GM19351 (cell line): Measurements from ENCODE around the gene STXBP6.
"Not testable (repeated sequence)": the region's sequence is repeated elsewhere in the genome, so short reads cannot be mapped to it uniquely, and the experiment has no call there.

Experiments used
- ATAC-seq: cut with Tn5 transposase; IDR thresholded peaks from one replicate; pipeline ENCODE4 v1.9.1; 2021; ENCODE audit warnings: mild to moderate bottlenecking, moderate library complexity; ENCODE audit not compliant: unreplicated experiment

STXBP6 gene

DNA sequence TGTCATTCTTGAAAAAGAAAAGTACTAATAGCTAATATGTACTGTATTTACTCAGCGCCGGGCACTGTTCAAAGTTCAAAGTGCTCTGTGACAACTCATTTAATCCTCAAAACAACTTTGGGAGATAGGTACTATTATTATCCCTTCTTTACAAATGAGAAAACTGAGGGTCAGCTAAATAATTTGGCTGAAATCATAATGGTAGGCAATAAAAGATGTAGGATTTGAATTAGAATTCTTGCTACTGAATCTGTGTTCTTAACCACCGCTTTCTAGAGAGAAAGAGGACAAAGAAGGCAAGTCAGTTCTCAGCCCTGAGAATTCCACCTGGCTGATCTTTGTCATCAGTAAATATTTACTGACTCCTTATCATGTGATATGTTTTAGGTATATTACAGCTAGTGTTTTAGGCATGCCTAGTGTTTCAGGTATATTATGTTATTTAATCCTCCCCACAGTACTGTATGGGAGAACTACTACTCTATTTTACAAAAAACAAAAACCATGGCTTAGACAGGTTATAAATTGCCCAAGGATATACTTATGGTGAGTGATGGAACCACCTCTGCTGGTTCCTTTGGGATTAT lies 210.2 kb downstream of the STXBP6 start:
- no peak for ATAC-seq

DNA sequence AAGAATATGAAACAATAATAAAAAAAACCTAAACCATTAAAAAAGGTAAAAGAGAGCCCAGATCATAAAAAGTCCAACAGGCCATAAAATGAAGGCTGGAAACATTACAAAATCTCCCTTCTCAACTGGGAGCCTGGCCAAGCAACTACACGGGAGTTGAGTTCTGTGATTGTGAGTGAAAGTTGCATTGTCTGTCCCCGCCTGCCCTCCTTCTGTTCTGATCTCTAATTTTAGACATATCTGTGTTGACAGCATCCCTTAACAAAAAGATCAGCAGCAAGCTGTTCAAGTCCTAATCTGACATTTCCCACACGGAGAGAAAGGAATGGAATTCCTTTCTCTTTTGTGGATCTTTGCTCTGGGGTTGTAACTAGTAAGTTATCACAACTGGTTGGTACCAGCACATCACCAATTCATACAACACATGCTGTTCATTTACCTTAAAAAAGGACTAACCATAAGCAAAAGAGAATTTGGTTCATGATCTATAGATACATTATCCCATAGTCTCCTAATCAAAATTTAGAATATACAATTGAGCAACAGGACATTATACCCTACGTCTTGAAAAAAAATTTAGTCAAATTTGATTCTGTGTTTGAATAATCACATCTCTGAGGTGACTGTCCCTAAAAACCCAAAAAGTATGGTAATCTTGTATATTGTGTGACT lies 210.9 kb downstream of the STXBP6 start:
- no peak for ATAC-seq

DNA sequence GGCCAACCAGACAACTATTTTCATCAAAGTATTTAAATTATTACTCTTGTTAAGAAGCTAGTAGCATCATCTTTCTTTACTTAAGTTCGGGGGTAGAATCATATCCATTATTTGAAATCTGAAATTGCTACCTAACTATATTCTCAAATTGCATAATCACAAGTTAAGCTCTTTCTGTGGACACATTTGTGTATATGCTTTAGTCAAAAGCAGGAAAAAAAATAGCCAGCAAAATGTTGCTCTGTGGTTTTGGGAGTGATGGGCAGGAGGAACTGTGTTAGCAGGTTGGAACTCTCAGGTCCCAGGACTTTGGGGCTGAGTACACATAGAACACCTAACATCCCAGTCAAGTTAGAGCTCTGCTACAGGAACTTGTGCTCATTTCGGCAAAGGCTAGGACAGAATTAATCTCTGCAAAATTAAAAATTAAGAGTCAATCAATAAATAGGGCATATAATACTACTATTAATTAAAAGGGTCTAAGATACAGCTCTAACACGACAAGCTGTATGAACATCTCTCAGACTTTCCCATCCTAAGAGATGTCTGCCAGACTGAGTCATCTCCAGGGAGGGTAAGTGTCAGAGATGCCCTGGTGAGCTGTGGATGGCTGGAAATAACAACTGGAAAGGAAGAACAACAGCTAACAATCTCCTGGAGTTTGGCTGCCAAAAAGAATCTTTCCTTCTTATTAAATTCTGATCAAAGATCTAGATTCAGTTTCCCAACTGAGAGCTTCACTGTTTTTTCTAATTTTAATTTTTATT lies 212.5 kb downstream of the STXBP6 start:
- ATAC-seq = no peak

DNA sequence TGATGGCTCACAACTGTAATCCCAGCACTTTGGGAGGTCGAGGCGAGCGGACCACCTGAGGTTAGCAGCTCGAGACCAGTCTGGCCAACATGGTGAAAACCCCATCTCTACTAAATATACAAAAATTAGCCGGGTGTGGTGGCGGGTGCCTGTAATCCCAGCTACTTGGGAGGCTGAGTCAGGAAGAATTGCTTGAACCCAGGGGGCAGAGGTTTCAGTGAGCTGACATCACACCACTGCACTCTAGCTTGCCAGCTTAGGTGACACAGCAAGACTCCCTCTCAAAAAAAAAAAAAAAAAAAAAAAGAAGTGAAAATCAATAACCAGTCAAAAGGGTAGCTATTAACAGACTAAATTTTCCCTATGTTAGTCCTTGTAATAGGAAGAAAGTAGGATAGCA lies 213.6 kb downstream of the STXBP6 start:
- ATAC-seq = not testable (repeated sequence)

- ATAC-seq = no peak
Observed at GRCh38 chr14:24834956-24835355, 215.0 kb downstream of the STXBP6 start.

GRCh38 chr14:24833385-24833784 lies 216.6 kb downstream of the STXBP6 start:
- no peak for ATAC-seq

- no peak for ATAC-seq
Observed at GRCh38 chr14:24831677-24832076, 218.3 kb downstream of the STXBP6 start.

GRCh38 chr14:24829862-24830261 lies 220.1 kb downstream of the STXBP6 start:
- ATAC-seq = no peak

GRCh38 chr14:24828486-24828885 lies 221.5 kb downstream of the STXBP6 start:
- no peak for ATAC-seq

DNA sequence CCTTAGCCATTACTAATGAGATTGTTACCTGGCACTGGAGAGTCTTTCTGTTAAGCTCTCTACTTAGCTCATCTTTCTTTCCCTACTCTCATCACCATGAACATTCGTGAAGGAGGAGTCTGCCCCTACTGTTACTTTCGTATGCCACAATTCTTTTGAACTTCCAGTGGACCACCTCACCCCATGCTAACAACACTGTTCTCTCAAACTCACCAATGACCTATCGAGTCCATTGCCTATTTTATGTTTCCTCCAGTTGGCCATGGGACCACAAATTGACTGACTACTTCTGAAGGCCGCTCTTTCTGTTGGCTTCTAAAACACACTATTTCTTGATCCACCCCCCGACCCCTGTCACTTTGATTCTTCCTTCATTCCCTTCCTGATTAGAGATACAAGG lies 223.6 kb downstream of the STXBP6 start:
- ATAC-seq = no peak

GRCh38 chr14:24820616-24821015 lies 229.3 kb downstream of the STXBP6 start:
- ATAC-seq = no peak

GRCh38 chr14:24818823-24819341 lies 231.1 kb downstream of the STXBP6 start:
- no peak for ATAC-seq

DNA sequence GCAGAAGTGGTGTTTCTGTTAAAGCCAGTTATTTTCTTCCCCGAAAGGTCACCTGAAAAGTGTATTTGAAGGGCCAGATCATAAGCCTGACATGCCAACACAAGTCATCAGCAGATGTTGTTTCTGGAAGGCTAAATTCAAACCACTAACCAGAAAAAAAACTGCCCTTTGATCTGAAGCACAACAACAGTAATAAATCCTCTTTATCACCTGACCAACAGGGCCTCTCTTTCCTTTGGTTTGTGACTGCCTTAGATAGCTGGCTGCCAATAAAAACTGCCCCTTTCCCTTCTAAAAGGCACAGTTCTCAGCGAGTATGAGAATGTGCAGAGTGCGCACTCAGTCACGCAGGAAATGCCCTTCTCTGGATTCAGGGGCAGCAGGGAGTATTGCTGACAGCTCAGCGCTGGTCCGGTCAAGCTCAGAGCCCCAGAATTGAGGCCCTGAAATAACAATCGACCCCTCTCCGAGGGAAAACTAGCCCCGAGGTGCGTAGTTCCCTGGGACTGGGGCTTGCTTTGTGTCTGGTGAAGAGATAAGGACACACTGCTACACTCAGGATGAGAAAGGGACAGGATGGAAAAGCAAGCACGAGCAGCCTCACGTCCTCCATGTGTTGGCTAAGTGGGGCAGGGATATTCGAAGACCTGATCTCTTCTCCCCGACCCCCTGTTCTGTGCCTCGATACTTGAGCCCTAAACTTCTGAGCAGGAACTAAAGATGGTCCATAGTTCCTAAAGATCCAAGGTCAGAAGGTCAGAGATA lies 231.7 kb downstream of the STXBP6 start:
- no peak for ATAC-seq

DNA sequence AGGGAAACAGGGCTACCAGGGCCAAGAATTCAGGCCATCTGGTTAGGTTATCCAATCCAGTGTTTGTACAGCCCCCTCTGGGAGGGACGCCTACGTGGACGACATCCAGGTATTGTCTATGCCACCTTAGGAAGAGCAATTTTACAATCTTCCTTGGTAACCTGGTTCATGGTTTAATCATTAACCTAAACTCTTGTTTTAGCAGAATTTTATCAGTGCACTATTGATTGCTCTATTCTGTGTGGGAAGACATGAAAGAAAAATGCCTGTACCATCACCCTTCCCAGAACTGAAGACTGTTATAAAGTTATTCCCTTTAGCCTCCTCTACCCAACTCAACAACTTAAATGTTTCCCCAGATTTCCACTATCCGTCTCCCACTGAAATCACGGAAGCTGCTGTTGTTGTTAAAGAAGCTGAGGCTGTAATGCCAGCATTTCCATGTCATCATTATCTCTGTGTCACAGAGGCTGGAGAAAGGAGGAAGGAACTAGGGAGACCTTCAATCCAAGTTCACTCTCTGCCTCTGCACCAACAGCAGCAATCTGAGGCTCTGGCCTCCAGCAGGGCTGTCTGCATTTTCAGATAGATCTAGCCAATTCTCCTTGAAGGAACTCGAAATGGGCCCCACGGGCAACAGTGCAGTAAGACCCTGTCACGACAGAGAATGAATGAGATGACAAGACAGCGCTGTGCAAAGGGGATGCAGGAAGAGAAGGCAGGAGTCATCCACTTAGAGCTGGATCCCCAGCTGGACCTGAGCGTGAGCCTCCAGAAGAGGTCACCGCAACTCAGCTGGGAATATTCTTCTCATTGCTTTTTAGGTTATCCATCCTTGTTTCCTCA lies 232.5 kb downstream of the STXBP6 start:
- ATAC-seq = no peak

- no peak for ATAC-seq
Observed at GRCh38 chr14:24816929-24817211, 233.1 kb downstream of the STXBP6 start.

GRCh38 chr14:24816011-24816928 lies 233.7 kb downstream of the STXBP6 start:
- no peak for ATAC-seq

GRCh38 chr14:24815543-24815942 lies 234.4 kb downstream of the STXBP6 start:
- no peak for ATAC-seq

DNA sequence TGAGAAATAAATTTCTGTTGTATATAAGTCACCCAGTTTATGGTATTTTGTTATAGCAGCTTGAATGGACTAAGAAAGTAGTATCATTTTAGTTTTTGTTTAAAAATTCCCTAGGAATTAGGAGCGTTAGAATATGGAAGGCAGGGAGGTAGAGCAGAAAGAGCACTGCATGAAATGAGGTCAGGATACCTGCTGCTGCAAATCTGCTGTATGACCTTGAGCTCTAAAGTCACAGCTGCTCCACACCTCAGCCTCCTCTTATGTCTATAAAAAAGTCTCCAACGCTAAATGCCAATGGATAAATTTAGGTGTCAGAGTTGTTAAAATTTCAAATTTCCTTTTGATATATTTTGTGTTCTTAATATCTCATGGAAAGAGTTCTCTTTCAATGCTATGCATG lies 235.0 kb downstream of the STXBP6 start:
- ATAC-seq = no peak

GRCh38 chr14:24814346-24814745 lies 235.6 kb downstream of the STXBP6 start:
- ATAC-seq = no peak
